GM19351 (cell line): ENCODE results near the gene PAX2.
"Not testable (repeated sequence)": the region's sequence is repeated elsewhere in the genome, so short reads cannot be mapped to it uniquely, and the experiment has no call there.

Source experiments
- ATAC-seq: cut with Tn5 transposase; IDR thresholded peaks from one replicate; pipeline ENCODE4 v1.9.1; 2021; ENCODE audit warnings: mild to moderate bottlenecking, moderate library complexity; ENCODE audit not compliant: unreplicated experiment

Gene PAX2

DNA sequence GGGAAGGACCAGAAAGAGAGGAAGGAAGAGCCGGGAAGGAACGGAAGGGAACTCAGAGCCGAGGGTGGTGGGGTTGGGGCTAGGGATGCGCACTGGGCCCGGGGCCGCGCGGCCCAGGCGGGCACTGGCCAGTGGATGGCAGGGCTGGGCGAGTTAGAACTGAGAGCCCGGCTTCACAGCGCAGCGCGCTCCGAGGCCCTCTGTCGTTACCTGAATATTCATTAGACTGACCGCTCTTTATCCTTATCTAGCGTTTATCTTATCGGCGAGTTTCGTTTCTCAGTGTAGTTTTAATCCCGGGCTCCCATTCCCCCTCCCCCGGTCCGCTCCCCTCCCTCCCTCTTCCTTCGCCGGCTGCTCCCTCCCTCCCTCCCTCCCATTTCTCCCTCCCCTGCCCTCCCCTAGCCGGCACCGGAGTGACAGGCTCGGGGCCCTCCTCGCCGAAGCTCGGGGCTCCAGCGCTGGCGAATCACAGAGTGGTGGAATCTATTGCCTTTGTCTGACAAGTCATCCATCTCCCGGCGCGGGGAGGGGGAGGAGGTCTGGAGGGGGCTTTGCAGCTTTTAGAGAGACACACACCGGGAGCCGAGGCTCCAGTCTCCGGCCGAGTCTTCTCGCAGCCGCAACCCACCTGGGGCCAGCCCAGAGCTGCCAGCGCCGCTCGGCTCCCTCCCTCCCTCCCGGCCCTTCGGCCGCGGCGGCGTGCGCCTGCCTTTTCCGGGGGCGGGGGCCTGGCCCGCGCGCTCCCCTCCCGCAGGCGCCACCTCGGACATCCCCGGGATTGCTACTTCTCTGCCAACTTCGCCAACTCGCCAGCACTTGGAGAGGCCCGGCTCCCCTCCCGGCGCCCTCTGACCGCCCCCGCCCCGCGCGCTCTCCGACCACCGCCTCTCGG is at the start of gene PAX2:
Gene PAX2 (plus strand): TSS at position 596 of the 895 bp plus-strand sequence. CDS start 679 bp downstream, outside the sequence.
- no peak for ATAC-seq

DNA sequence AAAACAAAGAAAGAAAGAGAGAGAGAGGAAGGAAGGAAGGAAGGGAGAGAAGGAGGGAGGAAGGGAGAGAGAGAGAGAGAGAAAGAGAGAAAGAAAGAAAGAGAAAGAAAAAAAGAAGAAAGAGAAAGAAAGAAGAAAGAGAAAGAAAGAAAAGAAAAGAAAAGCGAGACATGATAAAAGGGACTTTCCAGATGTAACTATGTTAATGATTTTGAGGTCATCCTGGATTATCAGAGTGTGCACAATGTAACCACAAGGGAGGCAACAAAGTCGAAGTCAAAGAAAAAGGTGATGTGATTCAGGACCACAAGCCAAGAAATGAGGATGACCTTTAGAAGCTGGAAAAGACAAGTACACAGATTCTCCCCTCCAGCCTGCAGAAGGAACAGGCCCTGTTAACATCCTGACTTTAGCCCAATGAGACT is 48.9 kb upstream of the PAX2 start:
- ATAC-seq: no peak

DNA sequence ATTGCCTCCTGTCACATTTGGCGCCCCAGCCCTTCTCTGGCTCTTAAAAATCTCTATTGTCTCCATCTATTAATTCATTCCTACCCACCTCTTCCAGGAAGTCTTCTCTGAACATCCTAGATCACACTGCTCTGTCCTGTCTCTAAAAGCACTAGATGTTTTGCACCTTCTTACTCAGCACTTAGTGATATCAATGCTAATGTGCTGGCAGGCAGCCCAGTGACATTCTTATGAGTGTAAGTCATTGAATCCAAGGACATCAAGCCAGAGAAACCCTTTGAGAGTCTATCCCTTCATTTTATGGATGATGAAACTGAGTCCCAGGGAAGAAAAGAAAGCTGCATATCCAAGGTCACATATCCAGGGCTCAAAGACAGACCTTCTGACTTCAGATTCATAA is 48.3 kb upstream of the PAX2 start:
- ATAC-seq: no peak

DNA sequence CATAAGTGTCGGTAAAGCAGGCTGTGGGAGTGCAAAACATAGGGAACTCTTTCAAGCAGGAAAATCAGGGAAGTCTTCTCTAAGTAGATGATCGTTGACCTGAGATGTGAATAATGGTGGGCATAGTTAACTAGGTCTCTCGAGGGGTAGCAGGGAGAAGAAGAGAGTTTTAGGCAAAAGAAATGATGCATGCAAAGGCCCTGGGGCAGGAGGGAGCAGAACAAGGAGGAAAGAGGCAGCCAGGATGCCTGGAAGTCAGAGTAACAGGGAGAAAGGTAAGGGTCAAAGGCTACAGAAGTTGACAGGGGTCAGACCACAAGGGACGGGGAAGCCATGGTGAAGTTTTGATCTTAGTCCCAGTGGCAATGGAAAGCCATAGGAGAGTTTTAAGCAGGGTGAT is 47.8 kb upstream of the PAX2 start:
- no peak for ATAC-seq

DNA sequence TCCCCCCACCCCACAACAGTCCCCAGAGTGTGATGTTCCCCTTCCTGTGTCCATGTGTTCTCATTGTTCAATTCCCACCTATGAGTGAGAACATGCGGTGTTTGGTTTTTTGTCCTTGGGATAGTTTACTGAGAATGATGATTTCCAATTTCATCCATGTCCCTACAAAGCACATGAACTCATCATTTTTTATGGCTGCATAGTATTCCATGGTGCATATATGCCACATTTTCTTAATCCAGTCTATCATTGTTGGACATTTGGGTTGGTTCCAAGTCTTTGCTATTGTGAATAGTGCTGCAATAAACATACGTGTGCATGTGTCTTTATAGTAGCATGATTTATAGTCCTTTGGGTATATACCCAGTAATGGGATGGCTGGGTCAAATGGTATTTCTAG is 43.7 kb upstream of the PAX2 start:
- not testable (repeated sequence) for ATAC-seq

DNA sequence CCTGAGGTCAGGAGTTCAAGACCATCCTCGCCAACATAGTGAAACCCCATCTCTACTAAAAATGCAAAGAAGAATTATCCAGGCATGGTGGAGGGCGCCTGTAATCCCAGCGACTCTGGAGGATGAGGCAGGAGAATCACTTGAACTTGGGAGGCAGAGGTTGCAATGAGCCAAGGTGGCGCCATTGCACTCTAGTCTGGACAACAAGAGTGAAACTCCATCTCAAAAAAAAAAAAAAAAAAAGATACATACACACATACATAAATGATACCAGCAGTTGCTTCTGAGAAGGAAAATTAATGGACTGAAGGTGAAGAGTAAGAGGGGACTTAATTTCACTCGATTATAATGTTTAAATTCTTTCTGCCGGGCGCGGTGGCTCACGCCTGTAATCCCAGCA is 40.2 kb upstream of the PAX2 start:
- ATAC-seq: no peak

DNA sequence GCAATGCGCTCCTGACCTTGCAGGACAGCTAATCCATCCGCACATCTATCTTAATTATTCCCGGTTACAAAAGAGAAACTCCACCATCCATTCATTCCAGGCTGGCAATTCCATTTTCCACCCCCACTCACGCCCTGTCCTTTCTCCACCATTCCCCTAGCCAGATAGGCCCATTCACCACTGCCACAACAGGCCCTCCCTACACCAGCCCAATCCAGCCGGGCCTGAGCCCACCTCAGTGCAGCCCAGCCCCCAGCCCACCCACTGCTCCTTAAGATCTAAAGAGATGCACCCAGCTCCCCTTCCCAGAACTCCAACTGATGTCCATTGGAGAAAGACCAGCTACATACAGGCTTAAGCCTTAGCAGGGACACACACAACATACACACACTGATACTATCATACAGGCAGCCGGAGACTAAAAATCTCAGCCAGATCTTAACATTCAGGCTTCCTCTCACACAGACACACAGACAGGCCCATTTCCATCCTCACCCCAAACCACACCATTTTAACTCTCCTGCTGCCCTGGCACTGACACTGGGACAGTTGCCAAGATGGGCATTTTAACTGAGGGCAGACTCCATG is 38.0 kb upstream of the PAX2 start:
- ATAC-seq: no peak

DNA sequence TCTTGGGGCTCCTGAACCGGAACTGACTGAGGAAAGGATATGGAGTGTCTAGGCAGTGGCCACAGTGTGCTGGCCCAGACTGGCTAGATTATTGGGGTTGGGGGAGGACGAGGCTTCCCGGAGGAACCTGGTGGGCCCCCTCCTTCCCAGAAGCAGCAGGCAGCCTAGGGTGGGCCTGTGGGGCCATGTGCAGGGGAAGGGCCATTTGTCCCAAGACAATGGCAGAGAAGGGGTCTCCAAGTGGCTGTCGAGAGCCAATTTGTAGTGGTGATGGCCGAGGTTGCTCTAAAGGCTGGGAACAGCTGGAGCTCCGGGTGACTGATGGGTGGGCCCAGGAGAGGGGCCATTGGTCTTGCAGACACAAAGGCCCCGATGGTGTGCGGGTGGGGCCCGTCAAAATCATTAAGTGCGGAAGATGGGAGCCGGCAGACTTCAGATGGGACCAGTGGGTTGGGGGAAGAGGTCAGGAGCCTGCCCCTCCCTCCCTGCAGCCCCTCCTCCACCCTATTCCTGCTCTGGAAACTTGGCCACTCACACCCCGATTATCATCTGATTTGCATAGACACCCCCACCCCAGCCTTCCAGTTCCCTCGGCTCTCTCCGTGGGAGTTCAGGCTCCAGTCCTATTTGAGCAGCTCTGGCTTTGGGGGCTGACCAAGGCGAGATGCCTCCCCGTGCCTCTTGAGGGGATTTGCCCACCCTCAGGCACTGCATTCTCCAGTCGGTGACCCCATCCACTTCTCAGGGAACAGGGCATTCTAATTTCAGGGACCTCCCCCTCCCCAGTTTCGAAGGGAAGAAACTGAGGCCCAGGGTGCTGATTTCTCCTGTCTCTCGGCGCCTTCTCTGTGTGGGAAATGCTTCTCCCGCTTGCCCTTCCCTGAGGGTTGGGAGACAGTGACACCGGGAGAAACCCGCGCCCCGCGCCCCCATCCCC is 36.0 kb upstream of the PAX2 start:
- no peak for ATAC-seq

DNA sequence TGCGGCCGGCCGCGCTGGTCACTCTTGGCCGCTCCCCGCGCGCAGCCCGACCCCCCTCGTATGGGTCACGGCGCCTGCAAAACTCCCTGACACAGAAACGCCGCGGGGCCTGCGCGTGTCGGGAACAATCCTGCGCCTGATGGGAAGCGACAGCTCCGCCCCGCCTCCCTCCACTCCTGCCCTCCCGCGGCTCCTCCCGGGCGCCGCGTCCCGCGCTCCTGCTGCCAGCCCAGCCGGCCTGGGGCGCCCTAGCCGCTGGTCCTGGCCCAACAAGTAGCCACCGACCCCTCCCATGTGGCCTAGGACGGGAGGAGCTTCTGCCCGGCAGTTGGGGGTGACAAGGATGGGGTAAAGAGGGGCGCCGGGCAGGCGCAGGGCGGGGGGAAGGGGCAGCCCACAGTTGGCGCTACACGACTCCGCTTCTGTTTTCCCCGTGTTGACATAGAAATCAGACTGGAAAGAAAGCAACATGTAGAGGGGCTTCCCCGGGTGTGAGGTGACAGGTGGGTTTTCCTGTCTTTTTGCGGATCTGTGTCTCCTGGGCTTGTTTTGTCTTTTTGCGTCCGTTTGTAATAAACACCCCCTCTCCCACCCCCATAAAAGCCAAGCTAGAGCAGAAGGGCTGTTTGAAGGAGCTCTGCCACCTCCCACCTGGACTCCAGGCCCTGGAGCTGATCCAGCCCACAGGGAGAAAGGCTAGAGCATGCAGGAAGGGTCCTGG is 35.1 kb upstream of the PAX2 start:
- ATAC-seq: no peak

DNA sequence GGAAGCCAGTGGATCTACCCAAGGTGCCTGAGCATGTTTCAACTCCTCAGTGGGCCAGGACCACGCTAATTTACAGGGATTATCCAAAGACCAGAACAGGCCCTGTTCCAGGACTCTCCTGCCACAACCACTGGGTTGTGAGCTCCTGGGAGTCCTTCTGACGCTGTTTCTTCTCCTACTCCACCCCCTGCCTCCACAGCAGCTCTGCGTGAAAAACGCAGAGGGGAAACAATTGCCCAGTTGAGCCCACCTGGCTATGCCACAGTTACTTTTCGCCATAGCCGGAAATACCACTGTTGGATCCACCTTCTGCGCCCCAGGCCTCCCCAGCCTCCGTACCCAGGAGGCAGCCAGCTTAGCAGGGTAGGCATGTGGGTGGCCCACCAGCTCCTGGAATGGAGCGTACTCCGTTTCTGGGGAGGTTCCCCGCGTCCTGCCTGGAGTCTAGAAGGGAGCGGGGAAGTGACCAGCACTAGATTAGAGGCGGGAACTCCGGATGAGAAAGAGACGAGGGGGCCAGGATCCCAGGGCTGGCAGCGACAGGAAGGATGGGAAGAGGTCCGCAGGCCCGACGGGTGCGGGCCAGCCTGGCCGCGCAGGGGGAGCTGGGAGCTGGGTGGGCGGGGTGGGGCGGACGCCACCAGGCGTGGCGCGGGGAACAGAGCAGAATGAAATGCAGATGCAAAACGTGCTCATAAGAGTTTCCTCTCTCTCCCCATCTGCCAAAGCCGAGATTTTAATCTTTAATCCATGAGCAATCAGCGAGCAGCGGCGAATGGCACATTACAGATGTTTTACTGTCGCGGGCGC is 32.1 kb upstream of the PAX2 start:
- no peak for ATAC-seq

DNA sequence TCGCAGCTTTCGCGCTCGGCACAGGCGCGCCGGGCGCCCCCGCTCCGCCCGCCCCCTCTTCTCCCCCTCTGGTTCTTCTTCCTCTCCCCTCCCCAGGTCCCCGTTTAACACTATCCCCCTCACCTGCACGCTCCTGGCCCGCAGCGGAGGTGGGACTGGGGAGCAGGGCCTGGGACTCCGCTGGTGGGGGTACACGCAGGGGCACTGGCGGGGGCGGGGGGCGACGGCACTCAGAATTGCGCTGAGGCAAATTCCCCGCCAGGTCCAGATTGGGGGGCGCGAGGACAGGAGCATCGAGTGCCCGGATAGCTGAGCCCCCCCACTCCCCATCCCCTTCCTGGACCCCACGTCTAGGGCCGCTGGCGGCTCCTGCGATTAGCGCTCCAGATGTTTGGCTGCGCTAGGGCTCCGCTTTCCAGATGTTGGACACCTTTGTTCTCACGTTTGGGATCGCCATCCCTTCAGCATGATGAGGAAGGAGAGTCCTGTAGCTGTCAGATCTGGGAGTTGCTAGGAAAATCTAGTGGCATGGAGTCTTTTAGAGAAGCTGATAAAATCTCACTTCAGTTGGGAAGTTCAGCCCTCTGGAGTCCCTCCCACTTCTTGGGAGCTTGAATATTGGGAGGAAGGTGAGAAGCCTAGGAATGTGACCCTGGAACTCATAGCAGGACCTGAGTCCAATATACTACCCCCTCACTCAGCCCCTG is 31.4 kb upstream of the PAX2 start:
- no peak for ATAC-seq

DNA sequence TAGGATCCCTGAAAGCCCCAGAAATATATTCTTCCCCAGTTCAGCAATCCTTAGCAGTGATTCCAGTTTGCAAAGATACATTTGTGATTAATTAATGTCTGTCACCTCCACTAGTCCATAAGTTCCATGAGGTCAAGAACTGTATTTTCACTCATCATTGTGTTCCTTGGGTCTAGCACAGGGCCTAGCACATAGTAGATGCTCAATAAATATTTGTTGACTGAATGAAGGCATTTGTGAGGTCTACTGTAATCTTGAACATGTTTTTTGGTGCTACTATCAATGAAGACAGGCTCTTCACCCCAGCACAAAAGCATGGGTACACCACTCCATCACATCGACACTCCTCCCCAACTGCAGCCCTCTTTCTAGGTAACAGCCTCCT is 30.8 kb upstream of the PAX2 start:
- ATAC-seq: no peak

DNA sequence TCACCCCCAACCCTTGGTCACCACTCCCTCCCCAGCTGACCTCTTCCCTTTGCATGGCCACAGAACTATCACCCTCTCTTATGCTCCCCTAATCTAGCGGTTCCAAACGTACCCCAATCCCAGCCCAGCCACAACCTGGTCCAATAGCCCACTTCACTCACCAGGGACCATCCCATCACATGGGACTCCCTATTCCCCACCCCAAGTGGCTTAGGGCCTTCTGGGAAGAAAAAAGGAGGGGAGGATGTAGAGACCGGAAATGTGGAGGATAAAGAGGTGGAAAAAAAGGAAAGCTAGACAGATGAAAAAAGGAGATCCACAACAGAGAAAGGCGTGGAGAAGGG is 30.3 kb upstream of the PAX2 start:
- no peak for ATAC-seq

DNA sequence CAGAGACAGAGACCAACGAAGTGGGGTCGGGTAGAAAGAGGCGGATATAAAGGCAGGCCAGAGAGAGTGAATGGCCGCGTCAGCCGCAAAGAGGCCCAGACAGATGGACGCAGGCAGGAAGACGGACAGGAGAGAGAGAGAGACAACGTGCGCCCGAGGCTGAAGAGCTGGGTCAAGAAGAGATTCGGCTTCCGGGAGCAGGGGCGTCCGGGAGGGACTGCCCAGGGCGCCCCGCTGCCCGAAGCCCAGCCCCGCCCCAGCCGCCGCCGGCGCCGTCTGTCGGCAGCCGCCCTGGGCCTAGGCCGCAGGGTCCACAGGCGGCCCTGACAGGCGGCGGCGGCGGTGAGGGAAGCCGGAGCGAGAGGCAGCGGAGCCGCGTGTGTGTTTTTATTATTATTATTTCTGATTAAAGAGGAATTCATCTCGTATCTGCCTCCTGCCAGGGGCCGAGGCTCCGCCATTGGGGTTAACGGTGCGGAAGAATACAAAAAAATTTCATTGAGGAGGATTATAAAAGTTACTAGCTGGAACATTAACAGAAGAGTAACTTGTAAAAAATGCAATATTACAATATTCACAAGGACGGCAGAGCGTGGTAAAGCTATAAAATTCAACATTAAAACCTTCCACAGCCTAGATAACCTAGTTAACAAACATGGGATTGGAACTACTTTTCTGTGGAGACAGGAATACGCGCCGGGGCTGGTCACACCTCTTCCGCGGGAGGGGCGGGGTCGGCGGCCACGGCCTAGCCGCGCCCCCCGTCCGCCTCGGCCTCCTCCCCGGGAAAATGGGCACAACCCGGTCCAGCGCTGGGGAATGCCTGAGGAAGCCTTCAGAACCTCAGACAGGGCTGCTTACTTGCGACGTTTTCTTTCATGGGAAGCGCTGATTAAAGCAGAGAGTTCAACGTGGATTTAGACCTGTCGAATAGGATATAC is 29.7 kb upstream of the PAX2 start:
- no peak for ATAC-seq

DNA sequence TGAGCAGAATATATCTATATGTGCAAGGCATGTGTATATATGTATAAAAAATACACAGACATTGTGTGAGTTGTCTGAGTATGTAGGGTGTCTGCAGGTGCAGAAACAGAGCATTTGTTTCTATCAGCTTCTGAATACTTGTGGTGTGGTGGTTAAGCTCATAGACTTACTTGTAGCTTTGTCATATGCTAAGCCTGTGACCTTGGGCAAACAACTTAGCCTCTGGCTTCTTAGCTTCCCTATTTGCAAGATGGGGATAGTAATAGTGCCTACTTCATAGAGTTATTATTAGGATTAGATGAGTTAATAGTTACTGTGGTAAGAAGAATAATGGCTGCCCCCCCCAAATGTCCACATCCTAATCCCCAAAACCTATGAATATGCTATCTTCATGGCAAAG is 28.2 kb upstream of the PAX2 start:
- ATAC-seq: no peak

DNA sequence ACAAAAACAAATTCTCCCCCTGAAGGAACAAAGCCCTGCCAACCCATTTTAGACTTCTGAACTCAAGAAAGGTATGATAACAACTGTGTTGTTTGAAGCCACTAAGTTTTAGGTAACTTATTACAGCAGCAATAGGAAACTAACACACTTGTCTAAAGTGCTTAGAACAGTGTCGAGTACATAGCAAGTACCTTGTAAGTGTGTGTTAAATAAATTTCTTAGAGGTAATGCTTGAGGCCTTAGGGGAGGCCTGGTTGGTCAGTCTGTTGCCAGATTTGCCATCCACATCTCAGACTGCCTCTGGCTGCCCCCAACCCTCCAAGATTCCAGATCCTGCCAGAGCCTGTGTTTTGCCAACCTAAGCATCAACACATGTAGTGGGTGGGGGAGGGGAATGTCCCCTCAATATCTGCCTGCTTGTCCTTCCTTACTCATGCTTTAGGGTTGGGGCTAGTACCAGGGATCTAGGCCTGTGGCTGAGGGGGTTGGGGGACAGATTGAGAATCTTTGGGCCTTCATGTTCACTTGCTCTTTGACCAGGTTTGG is 27.1 kb upstream of the PAX2 start:
- ATAC-seq: no peak

DNA sequence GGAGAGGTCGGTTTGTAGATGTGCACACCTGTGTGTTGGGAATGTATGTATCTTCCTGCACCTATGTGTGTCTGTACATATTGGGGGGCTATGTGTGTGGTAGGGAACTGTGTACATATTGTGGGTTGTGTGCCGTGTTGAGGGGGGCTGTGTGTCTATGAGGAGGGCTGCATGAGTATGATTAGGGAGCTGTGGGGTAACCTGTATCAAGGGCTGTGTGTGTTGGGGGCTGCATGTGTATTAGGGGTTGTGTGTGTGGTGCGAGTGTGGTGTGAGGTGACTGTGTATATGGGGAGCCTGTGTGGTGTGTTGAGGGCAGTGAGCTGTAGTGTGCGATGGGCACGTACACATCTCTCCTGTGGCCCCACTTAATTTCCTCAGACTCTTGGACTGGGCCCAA is 22.2 kb upstream of the PAX2 start:
- no peak for ATAC-seq
